Lung (tissue), 12 donors: ENCODE data around the gene MAP3K2. TPM values are rescaled to one million over a fixed set of nuclear protein-coding genes. Genes with fewer than 3 reads are reported as not detected.

Experiments used
- ATAC-seq: fragments of 200-7000 bp; cut with Tn5 transposase; one replicate; pipeline ENCODE4 v1.9.1; 2020; ENCODE audit warnings: moderate number of reproducible peaks; ENCODE audit not compliant: insufficient read depth, low FRiP score
- DNase-seq, 3 donors: peaks; one replicate each; pipeline ENCODE4 v3.0.0-alpha.2; 2013 to 2017
- H3K27ac ChIP-seq, 2 donors: one replicate each; pipeline ENCODE4 v1.5.1; 2013; ENCODE audit warnings: mild to moderate bottlenecking in 2 of 2, moderate library complexity in 2 of 2, control low read depth in 1 of 2, inconsistent platforms in 1 of 2, low read depth in 1 of 2, low read length in 1 of 2
- H3K27me3 ChIP-seq, 3 donors: one replicate each; pipeline ENCODE4 v1.5.1; 2013; ENCODE audit warnings: low read length in 2 of 3; ENCODE audit not compliant: control insufficient read depth in 3 of 3, insufficient read depth in 3 of 3
- H3K36me3 ChIP-seq, 4 donors: one replicate each; pipeline ENCODE4 v1.5.1; 2013; ENCODE audit warnings: low read length in 4 of 4, mild to moderate bottlenecking in 1 of 4, moderate library complexity in 1 of 4; ENCODE audit not compliant: control insufficient read depth in 4 of 4, insufficient read depth in 4 of 4
- H3K4me1 ChIP-seq, 5 donors: one replicate each; pipeline ENCODE4 v1.5.1; 2013; ENCODE audit warnings: low read length in 5 of 5, mild to moderate bottlenecking in 2 of 5, moderate library complexity in 1 of 5; ENCODE audit not compliant: control insufficient read depth in 5 of 5, insufficient read depth in 5 of 5
- H3K4me3 ChIP-seq: one replicate; pipeline ENCODE4 v1.5.1; 2013; ENCODE audit warnings: mild to moderate bottlenecking, control low read depth, moderate library complexity
- H3K9ac ChIP-seq, 2 donors: one replicate each; pipeline ENCODE4 v1.5.1; 2013; ENCODE audit warnings: low read length in 2 of 2, control low read depth in 1 of 2; ENCODE audit not compliant: insufficient read depth in 1 of 2
- H3K9me3 ChIP-seq, 4 donors: one replicate each; pipeline ENCODE4 v1.5.1; 2013; ENCODE audit warnings: low read length in 3 of 4, mild to moderate bottlenecking in 1 of 4, moderate library complexity in 1 of 4; ENCODE audit not compliant: control insufficient read depth in 4 of 4, insufficient read depth in 3 of 4
- CTCF ChIP-seq: IDR thresholded peaks from 2 replicates; pipeline ENCODE4 v1.5.1; 2012; ENCODE audit warnings: mild to moderate bottlenecking; ENCODE audit errors: control extremely low read depth, extremely low read depth
- WGBS, 2 donors: extraction: QIAGEN DNeasy Blood & Tissue Kit; methylation state at CpG; one replicate each; pipeline ENCODE4 v1.1.7; 2013; 5-methylcytosine and 5-hydroxymethylcytosine counted together
- polyA plus RNA-seq, 2 donors: library from polyadenylated mRNA; stranded (reverse); fragments of 200-250 nt; gene quantifications; one replicate each; pipeline ENCODE4 v1.2.1, GENCODE V29; 2013
- total RNA-seq, 2 donors: library from RNA; depleted of rRNA in 1 of 2; stranded (reverse); fragments of >200 nt in 1 of 2; gene quantifications; one replicate each; pipeline ENCODE4 v1.2.1, GENCODE V29; 2014 to 2021
- donor health status: control.
- donor health status: control.
- donor health status: Bipolar disorder and iron deficiency.
- donor health status: healthy.
- donor health status: DM: yes; HTN: yes; CAD: no.

MAP3K2 gene
- total and polyA plus RNA-seq, 4 donors, result 8.1 to 81.0 (median 30.8) TPM

GRCh38 chr2:127313406-127313805 is 74.4 kb downstream of the MAP3K2 start:
- no peak for TF ChIP-seq CTCF
- no peaks in the 10 kb centered on the region for H3K9me3 ChIP-seq
- H3K36me3 ChIP-seq, result peaks cover 25 to 41% (median 36%) of the 10 kb centered on the region in 4 donors
- H3K27me3 ChIP-seq, result no peaks in the 10 kb centered on the region
- 62 to 70% methylated on average over 3 of the region's 3 CpGs for WGBS, 2 donors
- no peak overlapping the region for H3K27ac ChIP-seq
- H3K4me1 ChIP-seq, result no peaks in the 10 kb centered on the region
- ATAC-seq (no peak), DNase-seq (no peak)
- H3K4me3 ChIP-seq, result no peak overlapping the region
- H3K9ac ChIP-seq, result no peak overlapping the region

GRCh38 chr2:127310980-127311379 is 76.8 kb downstream of the MAP3K2 start:
- Histone ChIP-seq H3K27ac (no peak overlapping the region), H3K9ac (no peak overlapping the region), H3K4me3 (no peak overlapping the region), H3K36me3 (peaks cover 28 to 50% (median 35%) of the 10 kb centered on the region in 4 donors), H3K4me1 (no peaks in the 10 kb centered on the region), H3K27me3 (no peaks in the 10 kb centered on the region), H3K9me3 (no peaks in the 10 kb centered on the region)
- 94 to 95% methylated on average over 3 of the region's 3 CpGs for WGBS, 2 donors
- no peak for TF ChIP-seq CTCF
- DNase-seq (no peak), ATAC-seq (no peak)

GRCh38 chr2:127309468-127309867 is 78.3 kb downstream of the MAP3K2 start:
- no peaks in the 10 kb centered on the region for H3K27me3 ChIP-seq
- H3K27ac ChIP-seq, result no peak overlapping the region
- no peak for TF ChIP-seq CTCF
- H3K4me1 ChIP-seq, result no peaks in the 10 kb centered on the region
- ATAC-seq (no peak), DNase-seq (no peak)
- H3K36me3 ChIP-seq, result peaks cover 28 to 49% (median 37%) of the 10 kb centered on the region in 4 donors
- no peaks in the 10 kb centered on the region for H3K9me3 ChIP-seq
- H3K9ac ChIP-seq, result no peak overlapping the region
- WGBS, 2 donors, result 96 to 97% methylated on average over 4 of the region's 4 CpGs
- H3K4me3 ChIP-seq, result no peak overlapping the region

- H3K4me3 ChIP-seq, result no peak overlapping the region
- no peak for TF ChIP-seq CTCF
- ATAC-seq (no peak), DNase-seq (no peak)
- H3K36me3 ChIP-seq, result peaks cover 25 to 43% (median 31%) of the 10 kb centered on the region in 4 donors
- H3K4me1 ChIP-seq, result no peaks in the 10 kb centered on the region
- no peaks in the 10 kb centered on the region for H3K9me3 ChIP-seq
- no peak overlapping the region for H3K27ac ChIP-seq
- H3K27me3 ChIP-seq, result no peaks in the 10 kb centered on the region
- WGBS, 2 donors, result 92 to 94% methylated on average over 7 of the region's 7 CpGs
- no peak overlapping the region for H3K9ac ChIP-seq
Observed at GRCh38 chr2:127308586-127309138, 79.1 kb downstream of the MAP3K2 start.
